ENCODE data around the gene CCDC198. TPM values are rescaled to one million over a fixed set of nuclear protein-coding genes. Genes with fewer than 3 reads are reported as not detected.

Gene CCDC198
- total RNA-seq, 1 donor from 2014 or later, result not detected

DNA sequence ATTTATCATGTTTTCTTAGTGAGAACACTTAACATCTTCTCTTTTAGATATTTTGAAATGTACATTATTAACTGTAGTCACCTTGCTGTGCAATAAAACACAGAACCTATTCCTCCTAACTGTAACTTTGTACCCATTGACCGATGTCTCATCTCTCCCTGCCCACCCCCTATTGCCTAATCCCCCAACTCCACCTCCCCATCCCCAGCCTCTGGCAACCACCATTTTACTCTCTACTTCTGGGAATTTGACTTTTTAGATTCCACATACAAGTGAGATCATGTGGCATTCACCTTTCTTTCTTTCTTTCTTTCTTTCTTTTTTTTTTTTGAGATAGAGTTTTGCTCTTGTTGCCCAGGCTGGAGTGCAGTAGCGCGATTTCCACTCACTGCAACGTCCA lies 4.4 kb upstream of the CCDC198 start:
- H3K36me3 ChIP-seq, result no peaks in the 10 kb centered on the region
- TF ChIP-seq, protein P1, sequence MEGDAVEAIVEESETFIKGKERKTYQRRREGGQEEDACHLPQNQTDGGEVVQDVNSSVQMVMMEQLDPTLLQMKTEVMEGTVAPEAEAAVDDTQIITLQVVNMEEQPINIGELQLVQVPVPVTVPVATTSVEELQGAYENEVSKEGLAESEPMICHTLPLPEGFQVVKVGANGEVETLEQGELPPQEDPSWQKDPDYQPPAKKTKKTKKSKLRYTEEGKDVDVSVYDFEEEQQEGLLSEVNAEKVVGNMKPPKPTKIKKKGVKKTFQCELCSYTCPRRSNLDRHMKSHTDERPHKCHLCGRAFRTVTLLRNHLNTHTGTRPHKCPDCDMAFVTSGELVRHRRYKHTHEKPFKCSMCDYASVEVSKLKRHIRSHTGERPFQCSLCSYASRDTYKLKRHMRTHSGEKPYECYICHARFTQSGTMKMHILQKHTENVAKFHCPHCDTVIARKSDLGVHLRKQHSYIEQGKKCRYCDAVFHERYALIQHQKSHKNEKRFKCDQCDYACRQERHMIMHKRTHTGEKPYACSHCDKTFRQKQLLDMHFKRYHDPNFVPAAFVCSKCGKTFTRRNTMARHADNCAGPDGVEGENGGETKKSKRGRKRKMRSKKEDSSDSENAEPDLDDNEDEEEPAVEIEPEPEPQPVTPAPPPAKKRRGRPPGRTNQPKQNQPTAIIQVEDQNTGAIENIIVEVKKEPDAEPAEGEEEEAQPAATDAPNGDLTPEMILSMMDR (IDR thresholded peaks at IDR 0.05), result no peak
- no peak for ATAC-seq
- intact Hi-C loops (cut with DNase I), result no loop called here
- H3K9me3 ChIP-seq, result no peaks in the 10 kb centered on the region
- H3K4me3 ChIP-seq, result no peak overlapping the region
- H3K27me3 ChIP-seq (ENCODE audit: low read depth), result no peaks in the 10 kb centered on the region
- no peak for DNase-seq
- no peak overlapping the region for H3K27ac ChIP-seq
- no peaks in the 10 kb centered on the region for H3K4me1 ChIP-seq

DNA sequence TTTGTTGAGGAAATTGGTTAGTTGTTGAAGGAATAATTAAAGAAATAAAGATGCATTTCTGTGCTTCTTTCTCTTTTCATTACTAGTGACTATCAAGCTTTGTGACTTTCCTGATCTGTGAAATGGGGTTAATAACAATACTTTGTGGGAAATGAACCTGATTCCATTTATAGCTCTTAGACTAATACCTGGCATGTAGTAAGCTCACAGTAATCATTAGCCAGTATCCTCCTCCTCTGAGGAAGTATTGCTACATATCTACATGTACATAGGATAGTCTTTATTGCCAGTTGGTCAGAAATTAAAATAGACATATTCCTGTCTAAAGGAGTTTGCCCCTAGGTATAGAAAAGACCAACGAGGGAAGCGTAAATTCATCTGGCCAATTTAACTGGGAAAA lies 1.8 kb upstream of the CCDC198 start:
- ATAC-seq (no peak), DNase-seq (no peak)
- Histone ChIP-seq H3K36me3 (no peaks in the 10 kb centered on the region), H3K4me3 (no peak overlapping the region), H3K27me3 (ENCODE audit: low read depth) (no peaks in the 10 kb centered on the region), H3K27ac (no peak overlapping the region), H3K9me3 (no peaks in the 10 kb centered on the region), H3K4me1 (no peaks in the 10 kb centered on the region)
- TF ChIP-seq, protein P1 (IDR thresholded peaks at IDR 0.05), result no peak
- intact Hi-C loops (cut with DNase I), result no loop called here

DNA sequence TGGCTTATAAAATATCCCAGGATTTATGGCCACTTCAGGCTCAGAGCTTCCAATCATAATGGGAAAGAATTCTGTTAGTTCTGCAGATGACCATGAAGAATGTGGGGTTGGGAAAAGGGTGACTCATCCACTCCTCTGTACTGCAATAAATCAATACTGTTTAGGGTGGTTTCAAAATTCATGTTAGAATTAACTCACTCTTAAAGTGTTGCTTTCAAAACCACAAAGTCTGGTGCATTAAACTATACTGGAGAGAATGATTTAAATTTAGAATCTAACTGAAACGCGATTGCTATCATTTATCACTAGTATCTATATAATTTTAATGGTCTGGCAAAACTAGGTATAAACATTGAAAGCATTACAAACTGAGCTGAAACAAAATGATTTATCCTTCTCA lies 798 bp downstream of the CCDC198 start:
- TF ChIP-seq, protein P1 (IDR thresholded peaks at IDR 0.05), result no peak
- H3K9me3 ChIP-seq, result no peaks in the 10 kb centered on the region
- no peaks in the 10 kb centered on the region for H3K4me1 ChIP-seq
- no peak overlapping the region for H3K27ac ChIP-seq
- no peaks in the 10 kb centered on the region for H3K36me3 ChIP-seq
- no peak overlapping the region for H3K4me3 ChIP-seq
- no peak for DNase-seq
- no peaks in the 10 kb centered on the region for H3K27me3 ChIP-seq (ENCODE audit: low read depth)
- no peak for ATAC-seq
- intact Hi-C loops (cut with DNase I), result no loop called here

DNA sequence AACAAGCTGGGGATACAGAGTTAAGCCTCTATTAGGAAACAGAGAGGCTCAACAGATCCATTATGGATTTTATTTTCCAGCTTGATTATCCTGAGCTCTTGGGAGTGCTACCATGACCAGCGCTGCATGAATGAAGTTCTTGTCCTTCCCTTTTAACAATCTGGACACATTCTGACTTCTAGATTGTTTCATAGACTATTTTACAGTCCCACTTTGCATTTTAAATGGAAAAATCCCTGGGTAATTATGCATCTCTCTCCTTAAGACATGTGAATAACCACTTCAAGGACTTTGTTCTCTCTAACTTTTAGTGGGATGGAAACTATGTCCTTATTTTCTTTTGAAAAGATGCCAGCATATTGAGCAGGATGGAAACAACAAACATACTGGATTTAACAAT lies 2.0 kb downstream of the CCDC198 start:
- intact Hi-C loops (cut with DNase I), result no loop called here
- Histone ChIP-seq H3K27ac (no peak overlapping the region), H3K27me3 (ENCODE audit: low read depth) (no peaks in the 10 kb centered on the region), H3K36me3 (no peaks in the 10 kb centered on the region), H3K4me1 (no peaks in the 10 kb centered on the region), H3K9me3 (no peaks in the 10 kb centered on the region), H3K4me3 (no peak overlapping the region)
- ATAC-seq (no peak), DNase-seq (no peak)
- TF ChIP-seq, protein P1 (IDR thresholded peaks at IDR 0.05), result no peak

DNA sequence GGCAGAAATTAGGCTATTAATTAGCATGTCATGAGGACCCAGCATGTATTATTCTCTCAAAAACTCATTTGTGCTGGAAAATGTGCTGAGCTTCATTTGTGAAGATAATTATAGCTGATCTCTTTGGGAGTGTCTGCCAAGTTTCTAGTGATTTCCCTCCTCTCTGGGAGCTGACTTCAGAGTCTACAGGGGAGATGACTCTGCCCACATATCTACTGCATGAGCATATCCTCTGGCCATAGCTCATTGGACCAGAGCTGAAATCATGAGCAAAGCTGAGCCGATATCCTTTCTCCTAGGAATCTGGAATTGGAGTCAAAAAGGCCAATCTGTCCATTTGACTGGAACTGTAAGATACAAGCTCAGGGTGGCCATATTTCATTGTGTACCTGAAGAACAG lies 5.9 kb downstream of the CCDC198 start:
- Histone ChIP-seq H3K9me3 (no peaks in the 10 kb centered on the region), H3K4me3 (no peak overlapping the region), H3K4me1 (no peaks in the 10 kb centered on the region), H3K36me3 (no peaks in the 10 kb centered on the region), H3K27ac (no peak overlapping the region), H3K27me3 (ENCODE audit: low read depth) (no peaks in the 10 kb centered on the region)
- intact Hi-C loops (cut with DNase I), result loop anchor here (10.0 kb wide), 1 partner anchor 587 kb away; no protein-coding TSS in a partner anchor
- DNase-seq (no peak), ATAC-seq (no peak)
- TF ChIP-seq, protein P1 (IDR thresholded peaks at IDR 0.05), result no peak
